GM12873 (cell line): ENCODE measurements around the gene BAHCC1.

Experiments
- TF ChIP-seq, protein P1 (sequence below): IDR thresholded peaks from 2 replicates; pipeline ENCODE4 v1.5.1; 2012; ENCODE audit warnings: low read depth, mild to moderate bottlenecking, moderate library complexity, low read length, control low read depth; ENCODE audit not compliant: insufficient read depth; ENCODE audit errors: missing control alignments

BAHCC1 gene

DNA sequence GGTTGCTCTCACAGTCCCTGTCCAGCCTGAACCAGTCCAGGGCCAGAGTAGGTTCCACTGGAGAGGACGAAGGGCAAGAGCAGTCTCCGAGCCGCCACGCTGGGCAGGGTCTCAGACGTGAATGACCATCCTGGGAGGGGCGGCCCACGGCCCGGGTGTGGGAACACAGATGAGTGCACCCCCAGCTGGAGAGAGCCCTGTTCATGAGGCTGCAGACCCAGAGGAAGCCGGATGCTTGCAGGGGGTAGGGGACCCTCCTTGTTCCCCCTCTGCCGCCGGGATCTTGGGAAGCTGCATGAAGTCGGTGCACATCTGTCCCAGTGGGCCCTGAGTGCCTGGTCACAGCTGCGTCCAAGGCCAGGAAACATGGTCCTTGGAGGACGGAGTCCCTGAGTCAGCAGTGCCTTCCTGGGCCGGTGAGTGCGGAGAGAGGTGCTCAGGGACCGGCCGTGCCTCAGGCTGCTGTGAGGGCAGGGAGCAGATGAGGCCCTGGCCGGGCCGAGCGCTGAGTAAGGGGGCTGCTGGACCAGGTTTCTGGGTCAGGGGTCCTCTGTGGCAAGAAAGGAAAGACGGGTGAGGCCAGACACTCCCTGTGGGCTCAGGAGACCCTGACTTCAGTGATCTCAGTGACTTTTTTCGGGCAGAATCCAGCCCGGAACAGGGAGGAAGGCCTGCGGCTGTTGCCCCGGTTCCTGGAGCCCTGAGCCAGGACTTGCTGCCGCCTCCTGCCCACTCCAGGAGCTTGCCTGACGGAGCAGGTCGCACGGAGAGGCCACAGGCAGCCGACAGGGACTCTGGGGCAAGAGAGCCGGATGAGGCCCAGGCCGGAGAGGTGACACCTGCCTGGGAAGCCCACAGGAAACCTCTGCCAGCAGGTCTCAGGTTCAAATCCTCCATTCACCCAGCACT lies 71.6 kb downstream of the BAHCC1 start:
- TF ChIP-seq, protein P1, sequence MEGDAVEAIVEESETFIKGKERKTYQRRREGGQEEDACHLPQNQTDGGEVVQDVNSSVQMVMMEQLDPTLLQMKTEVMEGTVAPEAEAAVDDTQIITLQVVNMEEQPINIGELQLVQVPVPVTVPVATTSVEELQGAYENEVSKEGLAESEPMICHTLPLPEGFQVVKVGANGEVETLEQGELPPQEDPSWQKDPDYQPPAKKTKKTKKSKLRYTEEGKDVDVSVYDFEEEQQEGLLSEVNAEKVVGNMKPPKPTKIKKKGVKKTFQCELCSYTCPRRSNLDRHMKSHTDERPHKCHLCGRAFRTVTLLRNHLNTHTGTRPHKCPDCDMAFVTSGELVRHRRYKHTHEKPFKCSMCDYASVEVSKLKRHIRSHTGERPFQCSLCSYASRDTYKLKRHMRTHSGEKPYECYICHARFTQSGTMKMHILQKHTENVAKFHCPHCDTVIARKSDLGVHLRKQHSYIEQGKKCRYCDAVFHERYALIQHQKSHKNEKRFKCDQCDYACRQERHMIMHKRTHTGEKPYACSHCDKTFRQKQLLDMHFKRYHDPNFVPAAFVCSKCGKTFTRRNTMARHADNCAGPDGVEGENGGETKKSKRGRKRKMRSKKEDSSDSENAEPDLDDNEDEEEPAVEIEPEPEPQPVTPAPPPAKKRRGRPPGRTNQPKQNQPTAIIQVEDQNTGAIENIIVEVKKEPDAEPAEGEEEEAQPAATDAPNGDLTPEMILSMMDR, result no peak

- TF ChIP-seq, protein P1, result no peak
These were observed 73.0 kb downstream of the BAHCC1 start for GRCh38 chr17:81468111-81468769.

DNA sequence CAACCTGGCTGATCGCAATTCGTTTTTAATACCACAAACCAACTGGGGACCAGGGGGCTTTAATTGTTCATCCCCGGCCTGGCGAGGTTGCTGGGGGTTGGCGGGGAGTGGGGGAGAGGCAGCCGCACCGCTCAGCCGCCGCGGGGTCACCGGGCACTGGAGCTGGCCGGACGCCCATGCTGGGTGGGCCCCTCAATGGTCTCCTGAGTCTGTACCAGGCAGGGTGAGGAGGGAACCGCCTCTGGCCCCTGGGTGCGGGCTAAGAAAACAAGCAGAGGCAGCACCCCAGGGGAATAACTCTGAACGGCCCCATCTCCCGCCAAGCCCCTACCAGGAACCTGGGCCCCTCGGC lies 73.5 kb downstream of the BAHCC1 start:
- TF ChIP-seq, protein P1, result no peak

DNA sequence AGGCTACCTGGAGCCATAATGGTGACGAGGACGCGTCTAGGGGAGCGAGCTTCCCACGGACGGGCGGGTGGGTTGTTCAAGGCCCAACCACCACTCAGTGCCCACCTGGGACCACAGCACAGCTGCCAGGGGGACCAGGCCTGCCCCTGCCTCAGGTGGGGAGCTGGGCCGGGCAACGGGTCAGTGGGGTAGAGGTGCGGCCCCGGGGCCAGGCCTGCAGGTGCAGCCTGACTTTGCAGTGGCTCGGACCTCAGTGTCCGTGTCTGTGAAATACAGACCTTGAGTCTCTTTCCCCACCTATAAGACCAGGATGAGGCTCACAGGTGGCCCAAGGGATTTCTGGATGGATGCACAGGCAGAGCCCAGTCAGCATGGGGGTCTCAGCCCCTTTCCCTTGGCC lies 74.0 kb downstream of the BAHCC1 start:
- TF ChIP-seq, protein P1, result no peak

DNA sequence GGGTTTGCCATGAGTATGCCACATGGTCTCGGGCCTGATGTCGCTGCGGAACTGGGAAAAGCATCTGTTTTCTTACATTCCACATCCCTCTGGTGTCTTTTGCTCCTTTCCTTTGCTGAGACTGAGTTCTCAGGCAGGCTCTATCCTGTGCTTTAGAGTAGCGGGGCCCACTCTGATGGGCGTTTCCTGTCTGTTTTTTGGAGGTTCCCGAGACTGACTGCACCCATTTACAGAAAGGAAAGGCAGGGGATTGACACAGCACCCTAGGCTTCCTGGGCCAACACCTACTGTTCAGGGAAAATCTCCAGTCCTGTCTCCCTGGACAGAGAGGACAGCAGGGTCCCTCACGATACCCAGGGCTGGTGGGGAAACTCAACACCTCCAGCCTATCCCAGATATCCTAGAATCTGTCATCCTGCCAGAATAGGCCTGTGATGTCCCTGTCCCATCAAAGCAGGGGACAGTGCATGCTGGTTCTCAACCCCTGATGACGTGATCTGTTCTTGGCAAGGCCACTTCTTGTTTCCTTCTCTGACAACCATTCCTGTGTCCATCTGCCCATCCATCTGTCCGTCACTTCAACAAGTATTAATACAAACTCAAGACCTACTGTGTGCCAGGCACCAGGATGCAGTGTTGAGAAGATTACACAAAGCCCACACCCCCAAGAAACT lies 75.2 kb downstream of the BAHCC1 start:
- TF ChIP-seq, protein P1, result no peak

DNA sequence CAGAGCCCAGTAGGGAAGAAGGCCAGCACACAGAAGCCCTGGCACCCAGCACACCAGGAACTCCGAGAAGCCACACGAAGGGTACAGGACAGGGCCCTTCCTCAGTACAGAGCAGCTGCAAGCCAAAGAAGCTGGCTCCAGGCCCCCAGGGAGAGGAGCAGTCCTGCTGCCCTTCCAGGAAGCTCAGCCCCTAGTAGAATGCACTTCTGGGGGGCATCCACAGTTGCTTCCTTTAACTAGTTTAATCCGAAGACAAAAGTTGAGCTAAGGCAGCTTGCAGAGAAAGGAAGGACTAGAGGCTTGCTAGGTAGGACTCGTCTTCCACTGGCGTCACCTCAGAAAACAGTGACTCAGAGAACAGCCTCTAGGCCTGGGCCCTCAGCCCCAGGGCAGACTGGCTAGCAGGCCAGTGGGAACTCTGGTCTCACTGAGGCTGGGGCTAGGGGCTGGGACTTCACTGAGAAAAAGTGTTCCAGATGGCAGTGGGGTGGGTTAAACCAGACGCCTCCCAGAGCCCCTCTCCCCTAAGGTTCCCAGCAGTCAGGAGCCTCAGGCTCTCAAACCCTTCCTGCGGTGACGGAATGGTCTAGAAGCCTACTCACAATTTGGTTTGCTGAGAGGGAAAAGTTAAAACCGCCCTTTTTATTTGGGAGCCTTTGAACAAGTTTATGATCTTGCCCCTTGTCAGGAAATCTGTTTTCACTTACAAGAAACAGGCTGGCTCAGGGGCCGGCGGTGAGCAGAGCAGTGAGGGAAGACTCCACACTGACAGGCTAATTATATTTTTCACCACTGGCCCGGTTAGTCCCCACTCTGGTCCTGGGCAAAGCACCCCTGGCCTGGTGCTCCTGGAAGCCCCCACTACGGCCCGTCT lies 75.9 kb downstream of the BAHCC1 start:
- TF ChIP-seq, protein P1, result no peak
